Keratinocyte (primary cell): ENCODE data around the gene RNU5D-1. TPM values are rescaled to one million over a fixed set of nuclear protein-coding genes. Genes with fewer than 3 reads are reported as not detected.

ENCODE experiments used
- DNase-seq: peaks from one replicate; pipeline ENCODE4 v3.0.0-alpha.2; 2011; ENCODE audit warnings: low read depth, missing footprints, low spot score
- FAIRE-seq: peaks from 2 replicates; lab custom pipeline; 2011; peaks lifted over from hg19 to GRCh38; lab: Jason Lieb, UNC
- H2AFZ ChIP-seq: 2 replicates; pipeline ENCODE4 v1.6.0; 2012; ENCODE audit warnings: low read length, control low read depth, inconsistent platforms; ENCODE audit not compliant: control insufficient read depth
- H3K27ac ChIP-seq: 2 replicates; pipeline ENCODE4 v1.5.1; 2011; ENCODE audit warnings: low read length; ENCODE audit not compliant: control insufficient read depth, insufficient read depth
- H3K27me3 ChIP-seq: 3 replicates; pipeline ENCODE4 v1.6.0; 2011; ENCODE audit warnings: low read length; ENCODE audit not compliant: control insufficient read depth, insufficient read depth; ENCODE audit errors: extremely low read depth
- H3K36me3 ChIP-seq, 2 experiments: 2 replicates in 1 of 2; 3 replicates in 1 of 2; pipeline ENCODE4 v1.5.1; 2011; ENCODE audit warnings: low read length in 2 of 2, mild to moderate bottlenecking in 1 of 2; ENCODE audit not compliant: control insufficient read depth in 2 of 2, insufficient read depth in 2 of 2; ENCODE audit errors: extremely low read depth in 1 of 2
- H3K4me1 ChIP-seq: 3 replicates; pipeline ENCODE4 v1.5.1; 2011; ENCODE audit warnings: low read length; ENCODE audit not compliant: control insufficient read depth, insufficient read depth; ENCODE audit errors: extremely low read depth
- H3K4me2 ChIP-seq: 3 replicates; pipeline ENCODE4 v1.6.0; 2011; ENCODE audit warnings: low read depth, low read length; ENCODE audit not compliant: control insufficient read depth, insufficient read depth; ENCODE audit errors: extremely low read depth
- H3K4me3 ChIP-seq, 3 experiments: fragments of 200-600 bp in 1 of 3; sonication (generic) in 1 of 3; 2 replicates in 2 of 3; 3 replicates in 1 of 3; pipeline ENCODE4 v1.5.1; 2011 to 2016; ENCODE audit warnings: low read length in 3 of 3, mild to moderate bottlenecking in 3 of 3, control low read depth in 2 of 3, inconsistent platforms in 1 of 3, low read depth in 1 of 3, mixed read lengths in 1 of 3, mixed run types in 1 of 3, moderate library complexity in 1 of 3; ENCODE audit not compliant: control insufficient read depth in 2 of 3, insufficient read depth in 2 of 3; ENCODE audit errors: extremely low read depth in 1 of 3
- H3K79me2 ChIP-seq: 2 replicates; pipeline ENCODE4 v1.6.0; 2012; ENCODE audit warnings: low read length; ENCODE audit not compliant: control insufficient read depth, insufficient read depth
- H3K9ac ChIP-seq: 3 replicates; pipeline ENCODE4 v1.6.0; 2011; ENCODE audit warnings: low read length; ENCODE audit not compliant: control insufficient read depth, insufficient read depth; ENCODE audit errors: extremely low read depth
- H3K9me1 ChIP-seq: 3 replicates; pipeline ENCODE4 v1.6.0; 2011; ENCODE audit warnings: low read length; ENCODE audit not compliant: control insufficient read depth, insufficient read depth; ENCODE audit errors: extremely low read depth
- H3K9me3 ChIP-seq: 2 replicates; pipeline ENCODE4 v1.5.1; 2012; ENCODE audit warnings: low read depth, low read length; ENCODE audit not compliant: control insufficient read depth
- H4K20me1 ChIP-seq: 3 replicates; pipeline ENCODE4 v1.6.0; 2011; ENCODE audit warnings: low read length; ENCODE audit not compliant: control insufficient read depth, insufficient read depth; ENCODE audit errors: extremely low read depth
- EZH2 ChIP-seq: IDR thresholded peaks from one replicate; pipeline ENCODE4 v1.6.1; 2012; ENCODE audit warnings: inconsistent platforms, mild to moderate bottlenecking, low read length, moderate library complexity
- dilution Hi-C: fragments of 300-500 bp; cut with MboI; formaldehyde crosslinking; loops from one replicate; pipeline ENCODE4 v1.7.0; 2020; ENCODE audit warnings: low sequenced_read_pairs; ENCODE audit not compliant: extremely low pct_ligation_motif_present
- polyA plus RNA-seq, 5 experiments: library from polyadenylated mRNA; depleted of rRNA in 3 of 5; stranded (reverse) in 3 of 5; stranded (forward) in 1 of 5; unstranded in 1 of 5; fragments of >200 nt; gene quantifications; 1 replicate in 1 of 5; 2 replicates in 3 of 5; 3 replicates in 1 of 5; pipeline versions ENCODE4 v1.2.1 to v1.2.3, GENCODE V29; 2011 to 2012; ENCODE audit warnings: missing spikeins in 2 of 5, low read depth in 1 of 5, low replicate concordance in 1 of 5
- TF ChIP-seq, protein P1 (sequence below), 3 experiments: IDR thresholded peaks in 1 of 3; conservative IDR thresholded peaks in 1 of 3; optimal IDR thresholded peaks in 1 of 3; 2 replicates in 2 of 3; 3 replicates in 1 of 3; pipeline versions ENCODE3 to v1.5.1; 2011; ENCODE audit warnings: low read length in 3 of 3, mild to moderate bottlenecking in 3 of 3, moderate library complexity in 2 of 3, control low read depth in 1 of 3, inconsistent platforms in 1 of 3; ENCODE audit not compliant: insufficient read depth in 2 of 3; ENCODE audit errors: extremely low read depth in 1 of 3

RNU5D-1 gene
- polyA plus RNA-seq, 1 donor (not counting 4 experiments of a cell fraction or from before 2014, with no cell fraction given) = not detected

GRCh38 chr1:44695671-44696070 lies 35.3 kb downstream of the RNU5D-1 start:
- FAIRE-seq = no peak
- H4K20me1 ChIP-seq = no peaks in the 10 kb centered on the region
- H3K27ac ChIP-seq = no peak overlapping the region
- dilution Hi-C loops = no loop called here
- H3K36me3 ChIP-seq = no peaks in the 10 kb centered on the region
- no peak overlapping the region for H3K9ac ChIP-seq
- H3K4me3 ChIP-seq = no peak overlapping the region
- TF ChIP-seq EZH2 = no peak
- TF ChIP-seq, protein P1, sequence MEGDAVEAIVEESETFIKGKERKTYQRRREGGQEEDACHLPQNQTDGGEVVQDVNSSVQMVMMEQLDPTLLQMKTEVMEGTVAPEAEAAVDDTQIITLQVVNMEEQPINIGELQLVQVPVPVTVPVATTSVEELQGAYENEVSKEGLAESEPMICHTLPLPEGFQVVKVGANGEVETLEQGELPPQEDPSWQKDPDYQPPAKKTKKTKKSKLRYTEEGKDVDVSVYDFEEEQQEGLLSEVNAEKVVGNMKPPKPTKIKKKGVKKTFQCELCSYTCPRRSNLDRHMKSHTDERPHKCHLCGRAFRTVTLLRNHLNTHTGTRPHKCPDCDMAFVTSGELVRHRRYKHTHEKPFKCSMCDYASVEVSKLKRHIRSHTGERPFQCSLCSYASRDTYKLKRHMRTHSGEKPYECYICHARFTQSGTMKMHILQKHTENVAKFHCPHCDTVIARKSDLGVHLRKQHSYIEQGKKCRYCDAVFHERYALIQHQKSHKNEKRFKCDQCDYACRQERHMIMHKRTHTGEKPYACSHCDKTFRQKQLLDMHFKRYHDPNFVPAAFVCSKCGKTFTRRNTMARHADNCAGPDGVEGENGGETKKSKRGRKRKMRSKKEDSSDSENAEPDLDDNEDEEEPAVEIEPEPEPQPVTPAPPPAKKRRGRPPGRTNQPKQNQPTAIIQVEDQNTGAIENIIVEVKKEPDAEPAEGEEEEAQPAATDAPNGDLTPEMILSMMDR (optimal IDR thresholded peaks at IDR 0.05 in 1 of 3, IDR thresholded peaks at IDR 0.05 in 1 of 3, conservative IDR thresholded peaks at IDR 0.05 in 1 of 3; ENCODE audit: extremely low read depth in 1 of 3, insufficient read depth in 2 of 3, low read length in 3 of 3) = no peak
- H3K4me2 ChIP-seq = no peak overlapping the region
- peaks cover 7% of the 10 kb centered on the region for H3K27me3 ChIP-seq
- no peaks in the 10 kb centered on the region for H3K79me2 ChIP-seq
- no peaks in the 10 kb centered on the region for H3K9me1 ChIP-seq
- DNase-seq = no peak
- no peak overlapping the region for H2AFZ ChIP-seq
- no peaks in the 10 kb centered on the region for H3K9me3 ChIP-seq
- H3K4me1 ChIP-seq = no peaks in the 10 kb centered on the region

DNA sequence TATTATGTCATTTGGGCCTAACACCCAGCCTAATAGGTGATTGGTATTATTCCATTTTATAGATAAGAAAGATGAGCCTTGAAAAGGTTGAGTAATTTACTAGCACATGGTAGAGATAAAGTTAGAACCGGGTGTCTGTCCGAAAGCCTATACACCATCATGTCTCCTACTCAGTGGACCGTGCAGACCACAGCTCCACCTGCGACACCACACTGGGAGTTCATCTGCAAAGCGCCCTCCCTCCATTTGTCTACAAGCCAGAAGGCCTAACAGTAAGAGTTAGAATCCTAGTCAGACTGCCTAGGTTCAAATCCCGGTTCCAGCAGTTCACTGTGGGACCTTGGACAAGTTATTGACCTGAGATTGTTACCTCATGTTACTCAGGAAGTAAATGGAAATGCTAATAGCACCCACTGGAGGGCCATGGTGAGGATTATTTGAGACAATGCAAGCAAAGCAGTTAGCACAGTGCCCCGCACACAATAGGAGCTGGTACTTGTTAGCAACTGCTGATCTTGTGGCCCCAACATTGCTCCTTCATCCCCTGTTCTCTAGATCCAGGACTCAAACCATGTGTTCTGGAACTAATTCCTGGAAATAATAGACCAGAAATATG lies 36.0 kb downstream of the RNU5D-1 start:
- H2AFZ ChIP-seq = no peak overlapping the region
- no peaks in the 10 kb centered on the region for H3K36me3 ChIP-seq
- TF ChIP-seq, protein P1 (optimal IDR thresholded peaks at IDR 0.05 in 1 of 3, IDR thresholded peaks at IDR 0.05 in 1 of 3, conservative IDR thresholded peaks at IDR 0.05 in 1 of 3; ENCODE audit: extremely low read depth in 1 of 3, insufficient read depth in 2 of 3, low read length in 3 of 3) = no peak
- no peak for TF ChIP-seq EZH2
- no peaks in the 10 kb centered on the region for H3K9me3 ChIP-seq
- H3K79me2 ChIP-seq = no peaks in the 10 kb centered on the region
- no peak for DNase-seq
- no peak overlapping the region for H3K9ac ChIP-seq
- H3K4me2 ChIP-seq = no peak overlapping the region
- H3K27ac ChIP-seq = no peak overlapping the region
- no peaks in the 10 kb centered on the region for H3K9me1 ChIP-seq
- peaks cover 7% of the 10 kb centered on the region for H3K27me3 ChIP-seq
- no peak for FAIRE-seq
- no peak overlapping the region for H3K4me3 ChIP-seq
- no peaks in the 10 kb centered on the region for H3K4me1 ChIP-seq
- dilution Hi-C loops = no loop called here
- no peaks in the 10 kb centered on the region for H4K20me1 ChIP-seq
